Fibroblast of pulmonary artery (primary cell): Measurements from ENCODE around the gene ELOF1.

ENCODE experiments used
- DNase-seq: peaks from one replicate; pipeline ENCODE4 v3.0.0-alpha.2; 2010; ENCODE audit warnings: low read depth
- H3K4me3 ChIP-seq: replicated peaks from 2 replicates; pipeline ENCODE4 v1.5.1; 2011; ENCODE audit warnings: low read depth, mild to moderate bottlenecking, control low read depth, low read length, moderate library complexity
- CTCF ChIP-seq: IDR thresholded peaks from 2 replicates; pipeline ENCODE4 v1.5.1; 2011; ENCODE audit warnings: mild to moderate bottlenecking, control low read depth, low read length, inconsistent platforms; ENCODE audit errors: missing control alignments

ELOF1 gene

GRCh38 chr19:11506967-11507366 is 52.1 kb downstream of the ELOF1 start:
- no peak for TF ChIP-seq CTCF
- DNase-seq = no peak
- no peak overlapping the region for H3K4me3 ChIP-seq

- TF ChIP-seq CTCF = no peak
- H3K4me3 ChIP-seq = peak overlapping the region; percentile 65
- no peak for DNase-seq
Observed at GRCh38 chr19:11506101-11506555, 52.9 kb downstream of the ELOF1 start.

GRCh38 chr19:11505504-11506100 is 53.4 kb downstream of the ELOF1 start, which contains the start of gene ZNF653:
ZNF653 (minus strand) TSS chr19:11505839; CDS start chr19:11505786, 53 bp downstream.
- DNase-seq = peak; percentile 96
- H3K4me3 ChIP-seq = peak within 1 kb of the TSS; percentile 65
- TF ChIP-seq CTCF = no peak

- H3K4me3 ChIP-seq = peak overlapping the region; percentile 65
- peak; percentile 94 for DNase-seq
- no peak for TF ChIP-seq CTCF
Observed at GRCh38 chr19:11505032-11505503, 54.0 kb downstream of the ELOF1 start.

- TF ChIP-seq CTCF = no peak
- no peak for DNase-seq
- H3K4me3 ChIP-seq = peak overlapping the region; percentile 65
Observed at GRCh38 chr19:11504502-11505031, 54.5 kb downstream of the ELOF1 start.
